IMR-90 (cell line): ENCODE data around the gene ROBO2. TPM values are rescaled to one million over a fixed set of nuclear protein-coding genes. Genes with fewer than 3 reads are reported as not detected.

ENCODE experiments used
- ATAC-seq: fragments of 200-7000 bp; cut with Tn5 transposase; 2 replicates; pipeline ENCODE4 v1.9.1; 2020; ENCODE audit warnings: low read depth, mild to moderate bottlenecking, moderate library complexity
- BruUV-seq: library from RNA; stranded (reverse); fragments of 400-500 nt; replicated peaks from 2 replicates; lab custom pipeline; 2021; lab: Mats Ljungman, UMichigan
- CTCF ChIA-PET: fragments of 300-600 bp; formaldehyde crosslinking; extraction: SDS; loops from one replicate; lab custom pipeline; 2021; ENCODE audit warnings: antibody characterized with exemption; lab: Yijun Ruan, JAX
- POLR2A ChIA-PET: fragments of 300-600 bp; sonication (Branson Sonifier 250); formaldehyde crosslinking; loops from one replicate; lab custom pipeline; 2022; ENCODE audit warnings: antibody characterized with exemption; ENCODE audit not compliant: unreplicated experiment; lab: Charles Lee
- DNase-seq: peaks from one replicate; pipeline ENCODE4 v3.0.0; 2013
- H2AFZ ChIP-seq: replicated peaks from 2 replicates; pipeline ENCODE3; 2013; ENCODE audit warnings: low read length, mild to moderate bottlenecking; ENCODE audit not compliant: poor library complexity
- H2AK5ac ChIP-seq: 2 replicates; pipeline ENCODE4 v1.6.1; 2013; ENCODE audit warnings: low read depth, low read length, inconsistent platforms
- H2AK9ac ChIP-seq: replicated peaks from 2 replicates; pipeline ENCODE3; 2013; ENCODE audit warnings: mild to moderate bottlenecking, low read depth, low read length, moderate library complexity; ENCODE audit not compliant: poor library complexity
- H2BK120ac ChIP-seq: 2 replicates; pipeline ENCODE4 v1.6.1; 2013; ENCODE audit warnings: low read depth, low read length, inconsistent platforms
- H2BK15ac ChIP-seq: 3 replicates; pipeline ENCODE4 v1.6.1; 2013; ENCODE audit warnings: low read depth, low read length, inconsistent platforms
- H2BK20ac ChIP-seq: 2 replicates; pipeline ENCODE4 v1.6.1; 2013; ENCODE audit warnings: low read depth, mild to moderate bottlenecking, inconsistent platforms, low read length, moderate library complexity
- H2BK5ac ChIP-seq: 2 replicates; pipeline ENCODE4 v1.6.1; 2013; ENCODE audit warnings: mild to moderate bottlenecking, low read depth, low read length, inconsistent platforms; ENCODE audit not compliant: poor library complexity, severe bottlenecking
- H3K14ac ChIP-seq: replicated peaks from 2 replicates; pipeline ENCODE4 v1.6.1; 2013; ENCODE audit warnings: low read depth, low read length, inconsistent platforms
- H3K18ac ChIP-seq: 2 replicates; pipeline ENCODE4 v1.6.1; 2013; ENCODE audit warnings: low read depth, low read length, control low read depth
- H3K23ac ChIP-seq: 2 replicates; pipeline ENCODE4 v1.6.1; 2013; ENCODE audit warnings: low read depth, low read length, inconsistent platforms
- H3K27ac ChIP-seq: 2 replicates; pipeline ENCODE4 v1.5.1; 2013; ENCODE audit warnings: mild to moderate bottlenecking, control low read depth, low read length; ENCODE audit not compliant: insufficient read depth
- H3K27me3 ChIP-seq: 2 replicates; pipeline ENCODE4 v1.6.1; 2013; ENCODE audit warnings: low read length; ENCODE audit not compliant: control insufficient read depth, insufficient read depth
- H3K36me3 ChIP-seq: 2 replicates; pipeline ENCODE4 v1.6.1; 2013; ENCODE audit warnings: low read length, mixed read lengths; ENCODE audit not compliant: control insufficient read depth, insufficient read depth
- H3K4ac ChIP-seq: 2 replicates; pipeline ENCODE4 v1.6.1; 2013; ENCODE audit warnings: low read depth, low read length, inconsistent platforms
- H3K4me1 ChIP-seq: 2 replicates; pipeline ENCODE4 v1.6.1; 2013; ENCODE audit warnings: low read length, mixed read lengths; ENCODE audit not compliant: control insufficient read depth, insufficient read depth
- H3K4me2 ChIP-seq: 2 replicates; pipeline ENCODE4 v1.6.1; 2013; ENCODE audit warnings: low read depth, mild to moderate bottlenecking, control low read depth, low read length, moderate library complexity
- H3K4me3 ChIP-seq: 2 replicates; pipeline ENCODE4 v1.5.1; 2013; ENCODE audit warnings: low read depth, mild to moderate bottlenecking, control low read depth, low read length, moderate library complexity; ENCODE audit not compliant: insufficient read depth
- H3K56ac ChIP-seq: 2 replicates; pipeline ENCODE4 v1.6.1; 2013; ENCODE audit warnings: low read length, inconsistent platforms; ENCODE audit not compliant: insufficient read depth; ENCODE audit errors: extremely low read depth
- H3K79me1 ChIP-seq, 2 experiments: 2 replicates each; pipeline ENCODE4 v1.6.1; 2013; ENCODE audit warnings: low read length in 2 of 2, inconsistent platforms in 1 of 2, low read depth in 1 of 2
- H3K9ac ChIP-seq: 2 replicates; pipeline ENCODE4 v1.6.1; 2013; ENCODE audit warnings: low read depth, low read length, control low read depth
- H3K9me1 ChIP-seq: 2 replicates; pipeline ENCODE4 v1.6.1; 2013; ENCODE audit warnings: low read length, inconsistent platforms; ENCODE audit not compliant: insufficient read depth
- H3K9me3 ChIP-seq: 2 replicates; pipeline ENCODE4 v1.6.1; 2013; ENCODE audit warnings: low read length; ENCODE audit not compliant: control insufficient read depth, insufficient read depth
- H4K20me1 ChIP-seq: 2 replicates; pipeline ENCODE4 v1.6.1; 2013; ENCODE audit warnings: low read length, inconsistent platforms; ENCODE audit not compliant: insufficient read depth
- H4K5ac ChIP-seq: 2 replicates; pipeline ENCODE4 v1.6.1; 2013; ENCODE audit warnings: mild to moderate bottlenecking, low read depth, low read length, control low read depth
- H4K8ac ChIP-seq, 2 experiments: 2 replicates each; pipeline ENCODE4 v1.6.1; 2013; ENCODE audit warnings: low read depth in 2 of 2, low read length in 2 of 2, control low read depth in 1 of 2, inconsistent platforms in 1 of 2
- H4K91ac ChIP-seq: 2 replicates; pipeline ENCODE4 v1.6.1; 2013; ENCODE audit warnings: low read depth, low read length, inconsistent platforms; ENCODE audit not compliant: insufficient read depth
- BHLHE40 ChIP-seq: fragments of 150-350 bp; IDR thresholded peaks from 2 replicates; pipeline ENCODE4 v1.6.1; 2016; ENCODE audit warnings: mild to moderate bottlenecking, low read depth, low read length
- CEBPB ChIP-seq: IDR thresholded peaks from 2 replicates; pipeline ENCODE4 v1.6.1; 2012; ENCODE audit warnings: low read depth, low read length, improper control_type of control experiment
- CHD1 ChIP-seq: IDR thresholded peaks from 2 replicates; pipeline ENCODE4 v1.6.1; 2012; ENCODE audit warnings: low read depth, low read length, improper control_type of control experiment
- FOS ChIP-seq: fragments of 150-350 bp; IDR thresholded peaks from 2 replicates; pipeline ENCODE4 v1.6.1; 2016; ENCODE audit warnings: low read depth, low read length
- MAFK ChIP-seq: IDR thresholded peaks from 2 replicates; pipeline ENCODE4 v1.6.1; 2012; ENCODE audit warnings: low read depth, low read length, improper control_type of control experiment
- MAZ ChIP-seq: IDR thresholded peaks from 2 replicates; pipeline ENCODE4 v1.6.1; 2012; ENCODE audit warnings: low read depth, mild to moderate bottlenecking, low read length, improper control_type of control experiment, moderate library complexity, borderline replicate concordance
- MXI1 ChIP-seq: IDR thresholded peaks from 2 replicates; pipeline ENCODE4 v1.6.1; 2012; ENCODE audit warnings: low read depth, mild to moderate bottlenecking, low read length, moderate library complexity, borderline replicate concordance
- NFE2L2 ChIP-seq: fragments of 150-350 bp; IDR thresholded peaks from 2 replicates; pipeline ENCODE4 v1.6.1; 2016; ENCODE audit warnings: low read depth, mild to moderate bottlenecking, low read length
- POLR2A ChIP-seq: IDR thresholded peaks from 2 replicates; pipeline ENCODE4 v1.6.1; 2012; ENCODE audit warnings: mild to moderate bottlenecking, low read depth, low read length
- RAD21 ChIP-seq: IDR thresholded peaks from 2 replicates; pipeline ENCODE4 v1.6.1; 2012; ENCODE audit warnings: low read length, improper control_type of control experiment
- RCOR1 ChIP-seq: IDR thresholded peaks from 2 replicates; pipeline ENCODE4 v1.6.1; 2012; ENCODE audit warnings: mild to moderate bottlenecking, low read length, improper control_type of control experiment; ENCODE audit not compliant: insufficient replicate concordance
- RFX5 ChIP-seq: IDR thresholded peaks from 2 replicates; pipeline ENCODE4 v1.8.0; 2012; ENCODE audit warnings: low read depth, mild to moderate bottlenecking, low read length, moderate library complexity
- WGBS, 2 experiments: methylation state at CpG; one replicate each; pipeline versions ENCODE4 v1.1.5 to v1.1.7; 2013; ENCODE audit warnings: missing lambda C conversion rate in 2 of 2; ENCODE audit not compliant: insufficient read length in 1 of 2; ENCODE audit errors: extremely low coverage in 2 of 2; 5-methylcytosine and 5-hydroxymethylcytosine counted together
- dilution Hi-C: fragments of 300-500 bp; cut with HindIII; formaldehyde crosslinking; loops from one replicate; pipeline ENCODE4 v1.14.3; 2018; ENCODE audit warnings: low sequenced_read_pairs; ENCODE audit not compliant: unreplicated experiment
- in situ Hi-C: fragments of 300-500 bp; cut with MboI; formaldehyde crosslinking; loops from 3 replicates; pipeline ENCODE4 v1.14.3; 2019; ENCODE audit warnings: low sequenced_read_pairs, inconsistent platforms, mixed read lengths
- intact Hi-C: fragments of 100-400 bp; cut with micrococcal nuclease; formaldehyde crosslinking; loops from 2 replicates; pipeline ENCODE4 v1.10.0; 2022
- polyA plus RNA-seq, 3 experiments: library from polyadenylated mRNA; depleted of rRNA; stranded (reverse); fragments of >200 nt; gene quantifications; 2 replicates each; pipeline ENCODE4 v1.2.3, GENCODE V29; 2012; ENCODE audit warnings: low replicate concordance in 1 of 3
- total RNA-seq: library from RNA; depleted of rRNA; stranded (reverse); fragments of >200 nt; gene quantifications from 2 replicates; pipeline ENCODE4 v1.2.3, GENCODE V29; 2012
- TF ChIP-seq, protein P1 (sequence below): fragments of 150-350 bp; IDR thresholded peaks from 2 replicates; pipeline ENCODE4 v1.6.1; 2016; ENCODE audit warnings: low read depth, mild to moderate bottlenecking, low read length, moderate library complexity, borderline replicate concordance
- TF ChIP-seq, protein P2 (sequence below): fragments of 150-350 bp; IDR thresholded peaks from 2 replicates; pipeline ENCODE4 v1.6.1; 2017; ENCODE audit warnings: mild to moderate bottlenecking, antibody characterized with exemption, low read length, low read depth
- TF ChIP-seq, protein P3 (sequence below): conservative IDR thresholded peaks from 2 replicates; pipeline ENCODE4 v1.5.1; 2012; ENCODE audit warnings: mild to moderate bottlenecking, low read depth, low read length, improper control_type of control experiment

Gene ROBO2
- total and polyA plus RNA-seq, 2 of the 4 experiments (the other 2 are of a cell fraction): 9.3 to 14.5 TPM

DNA sequence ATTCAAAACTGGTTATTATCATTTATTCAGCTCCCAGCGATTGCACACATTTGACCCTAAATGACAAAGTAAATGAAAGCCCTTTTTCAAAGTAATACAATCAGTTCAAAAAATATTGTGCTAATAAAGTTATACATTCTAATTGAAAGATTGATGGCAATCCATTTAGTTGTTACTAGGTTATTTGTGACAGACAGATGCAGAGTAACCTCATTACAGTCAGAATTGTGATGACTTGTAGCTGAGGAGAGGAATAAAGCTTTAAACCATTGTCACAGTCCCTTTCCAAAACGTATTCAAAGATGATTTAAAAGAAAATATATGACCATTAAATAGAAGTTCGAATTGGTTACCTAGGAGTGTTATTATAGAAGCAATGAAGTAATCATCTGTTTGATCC lies 86.1 kb downstream of the ROBO2 start (continued):
- TF ChIP-seq BHLHE40 (no peak), RAD21 (no peak), NFE2L2 (no peak), CEBPB (no peak)

DNA sequence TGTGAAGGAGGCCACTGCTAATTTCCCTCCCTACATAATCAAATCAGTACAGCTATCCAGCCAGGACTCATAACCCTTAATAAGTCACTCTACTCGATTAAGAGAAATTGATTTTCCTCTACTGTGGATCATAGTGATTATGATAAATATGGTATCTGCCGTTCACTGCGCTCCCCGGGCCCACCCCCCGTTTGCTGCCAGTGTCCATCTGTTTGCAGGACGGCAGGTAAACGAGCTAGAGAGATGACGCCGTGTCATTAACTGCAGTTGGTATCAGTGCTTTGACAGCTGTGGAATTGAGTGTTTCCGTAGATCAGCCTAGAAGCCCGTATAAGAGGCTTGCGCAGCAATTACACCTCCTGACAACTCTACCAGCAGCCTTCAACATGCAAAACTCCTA lies 94.9 kb downstream of the ROBO2 start:
- Histone ChIP-seq H3K4me3 (no peak overlapping the region), H2BK15ac (no peak overlapping the region), H3K14ac (no peak overlapping the region), H4K91ac (no peak overlapping the region), H3K4me1 (no peaks in the 10 kb centered on the region), H3K23ac (no peak overlapping the region), H3K9me1 (no peaks in the 10 kb centered on the region), H3K36me3 (no peaks in the 10 kb centered on the region), H3K9me3 (no peaks in the 10 kb centered on the region), H3K18ac (no peak overlapping the region), H4K8ac (no peak overlapping the region), H2AFZ (no peak overlapping the region), H4K20me1 (no peaks in the 10 kb centered on the region), H4K5ac (no peak overlapping the region), H2AK9ac (no peak overlapping the region), H2BK120ac (no peak overlapping the region), H3K9ac (no peak overlapping the region), H3K27me3 (no peaks in the 10 kb centered on the region), H2BK20ac (no peak overlapping the region), H3K4ac (no peak overlapping the region), H2BK5ac (no peak overlapping the region), H2AK5ac (no peak overlapping the region), H3K4me2 (no peak overlapping the region), H3K27ac (no peak overlapping the region), H3K56ac (no peak overlapping the region), H3K79me1 (no peaks in the 10 kb centered on the region)
- in situ Hi-C loops: no loop called here
- dilution Hi-C loops: no loop called here
- no TSS peak for BruUV-seq
- ChIA-PET CTCF (no interaction called here), POLR2A (no interaction called here)
- WGBS, 2 experiments: no CpG with 5 or more reads among the region's 12 CpGs
- DNase-seq (no peak), ATAC-seq (no peak)
- intact Hi-C loops: no loop called here
- TF ChIP-seq CHD1: no peak
- TF ChIP-seq NFE2L2: no peak
- TF ChIP-seq, protein P1, sequence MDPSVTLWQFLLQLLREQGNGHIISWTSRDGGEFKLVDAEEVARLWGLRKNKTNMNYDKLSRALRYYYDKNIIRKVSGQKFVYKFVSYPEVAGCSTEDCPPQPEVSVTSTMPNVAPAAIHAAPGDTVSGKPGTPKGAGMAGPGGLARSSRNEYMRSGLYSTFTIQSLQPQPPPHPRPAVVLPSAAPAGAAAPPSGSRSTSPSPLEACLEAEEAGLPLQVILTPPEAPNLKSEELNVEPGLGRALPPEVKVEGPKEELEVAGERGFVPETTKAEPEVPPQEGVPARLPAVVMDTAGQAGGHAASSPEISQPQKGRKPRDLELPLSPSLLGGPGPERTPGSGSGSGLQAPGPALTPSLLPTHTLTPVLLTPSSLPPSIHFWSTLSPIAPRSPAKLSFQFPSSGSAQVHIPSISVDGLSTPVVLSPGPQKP: no peak
- no peak for TF ChIP-seq CEBPB
- TF ChIP-seq, protein P2, sequence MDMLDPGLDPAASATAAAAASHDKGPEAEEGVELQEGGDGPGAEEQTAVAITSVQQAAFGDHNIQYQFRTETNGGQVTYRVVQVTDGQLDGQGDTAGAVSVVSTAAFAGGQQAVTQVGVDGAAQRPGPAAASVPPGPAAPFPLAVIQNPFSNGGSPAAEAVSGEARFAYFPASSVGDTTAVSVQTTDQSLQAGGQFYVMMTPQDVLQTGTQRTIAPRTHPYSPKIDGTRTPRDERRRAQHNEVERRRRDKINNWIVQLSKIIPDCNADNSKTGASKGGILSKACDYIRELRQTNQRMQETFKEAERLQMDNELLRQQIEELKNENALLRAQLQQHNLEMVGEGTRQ: no peak
- no peak for TF ChIP-seq FOS
- no peak for TF ChIP-seq POLR2A
- no peak for TF ChIP-seq MAFK
- no peak for TF ChIP-seq RAD21
- TF ChIP-seq RCOR1: no peak
- TF ChIP-seq RFX5: no peak
- no peak for TF ChIP-seq MAZ
- TF ChIP-seq MXI1: no peak
- TF ChIP-seq, protein P3, sequence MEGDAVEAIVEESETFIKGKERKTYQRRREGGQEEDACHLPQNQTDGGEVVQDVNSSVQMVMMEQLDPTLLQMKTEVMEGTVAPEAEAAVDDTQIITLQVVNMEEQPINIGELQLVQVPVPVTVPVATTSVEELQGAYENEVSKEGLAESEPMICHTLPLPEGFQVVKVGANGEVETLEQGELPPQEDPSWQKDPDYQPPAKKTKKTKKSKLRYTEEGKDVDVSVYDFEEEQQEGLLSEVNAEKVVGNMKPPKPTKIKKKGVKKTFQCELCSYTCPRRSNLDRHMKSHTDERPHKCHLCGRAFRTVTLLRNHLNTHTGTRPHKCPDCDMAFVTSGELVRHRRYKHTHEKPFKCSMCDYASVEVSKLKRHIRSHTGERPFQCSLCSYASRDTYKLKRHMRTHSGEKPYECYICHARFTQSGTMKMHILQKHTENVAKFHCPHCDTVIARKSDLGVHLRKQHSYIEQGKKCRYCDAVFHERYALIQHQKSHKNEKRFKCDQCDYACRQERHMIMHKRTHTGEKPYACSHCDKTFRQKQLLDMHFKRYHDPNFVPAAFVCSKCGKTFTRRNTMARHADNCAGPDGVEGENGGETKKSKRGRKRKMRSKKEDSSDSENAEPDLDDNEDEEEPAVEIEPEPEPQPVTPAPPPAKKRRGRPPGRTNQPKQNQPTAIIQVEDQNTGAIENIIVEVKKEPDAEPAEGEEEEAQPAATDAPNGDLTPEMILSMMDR: no peak
- no peak for TF ChIP-seq BHLHE40
